HG03175 (cell line): ENCODE results near the gene RBM10.

ENCODE experiments used
- ATAC-seq: cut with Tn5 transposase; IDR thresholded peaks from one replicate; pipeline ENCODE4 v1.9.1; 2021; ENCODE audit warnings: mild to moderate bottlenecking, moderate library complexity; ENCODE audit not compliant: unreplicated experiment

RBM10 gene

DNA sequence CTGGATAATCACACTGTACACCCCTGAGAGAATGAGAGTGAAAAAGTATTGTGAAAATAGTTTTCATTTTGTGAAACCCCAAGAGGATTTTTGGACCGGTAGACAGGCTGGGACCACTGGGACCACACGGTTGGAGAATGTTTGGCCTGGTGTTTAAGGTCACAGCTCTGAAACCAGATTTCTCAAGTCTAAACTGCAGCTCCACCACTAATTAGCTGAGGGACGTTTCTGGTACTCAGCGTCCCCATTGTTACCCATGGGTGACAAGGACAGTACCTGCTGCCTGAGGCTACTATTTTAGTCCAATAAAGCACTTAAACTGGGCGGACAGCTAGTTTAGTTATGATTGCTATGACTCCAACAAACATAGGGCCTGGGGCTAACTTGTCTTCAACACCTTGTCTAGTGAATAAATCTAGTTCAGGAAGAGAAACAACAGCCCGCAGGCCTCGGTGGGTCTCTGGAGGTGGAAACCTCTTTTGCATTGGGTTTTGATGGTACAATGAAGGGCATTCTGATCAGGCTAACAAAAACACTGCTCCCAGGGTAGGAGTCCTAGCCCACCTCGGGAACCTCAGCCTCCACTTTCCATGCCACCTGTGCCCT, 87.3 kb downstream of the RBM10 start:
- ATAC-seq: no peak

DNA sequence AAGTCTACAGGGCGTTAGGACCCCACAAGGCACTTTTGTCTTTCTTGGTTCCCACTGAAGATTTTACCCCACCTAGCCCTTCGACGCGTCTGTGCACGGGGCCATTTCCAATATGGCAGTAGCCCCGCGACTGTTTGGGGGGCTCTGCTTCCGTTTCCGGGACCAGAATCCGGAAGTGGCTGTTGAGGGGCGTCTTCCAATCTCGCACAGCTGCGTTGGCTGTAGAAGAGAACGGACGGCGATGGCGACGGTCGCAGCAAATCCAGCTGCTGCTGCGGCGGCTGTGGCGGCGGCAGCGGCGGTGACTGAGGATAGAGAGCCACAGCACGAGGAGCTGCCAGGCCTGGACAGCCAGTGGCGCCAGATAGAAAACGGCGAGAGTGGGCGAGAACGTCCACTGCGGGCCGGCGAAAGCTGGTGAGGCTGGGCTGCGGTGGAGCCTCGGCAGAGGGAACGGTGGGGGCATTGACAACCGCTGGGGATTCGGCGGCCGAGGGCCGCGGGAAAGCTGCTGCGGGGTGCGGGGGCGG, 87.8 kb downstream of the RBM10 start, which contains the start of gene USP11:
USP11 (plus strand) TSS at position 207 of the 530 bp plus-strand sequence; CDS start at position 242, 35 bp downstream.
- ATAC-seq: no peak

DNA sequence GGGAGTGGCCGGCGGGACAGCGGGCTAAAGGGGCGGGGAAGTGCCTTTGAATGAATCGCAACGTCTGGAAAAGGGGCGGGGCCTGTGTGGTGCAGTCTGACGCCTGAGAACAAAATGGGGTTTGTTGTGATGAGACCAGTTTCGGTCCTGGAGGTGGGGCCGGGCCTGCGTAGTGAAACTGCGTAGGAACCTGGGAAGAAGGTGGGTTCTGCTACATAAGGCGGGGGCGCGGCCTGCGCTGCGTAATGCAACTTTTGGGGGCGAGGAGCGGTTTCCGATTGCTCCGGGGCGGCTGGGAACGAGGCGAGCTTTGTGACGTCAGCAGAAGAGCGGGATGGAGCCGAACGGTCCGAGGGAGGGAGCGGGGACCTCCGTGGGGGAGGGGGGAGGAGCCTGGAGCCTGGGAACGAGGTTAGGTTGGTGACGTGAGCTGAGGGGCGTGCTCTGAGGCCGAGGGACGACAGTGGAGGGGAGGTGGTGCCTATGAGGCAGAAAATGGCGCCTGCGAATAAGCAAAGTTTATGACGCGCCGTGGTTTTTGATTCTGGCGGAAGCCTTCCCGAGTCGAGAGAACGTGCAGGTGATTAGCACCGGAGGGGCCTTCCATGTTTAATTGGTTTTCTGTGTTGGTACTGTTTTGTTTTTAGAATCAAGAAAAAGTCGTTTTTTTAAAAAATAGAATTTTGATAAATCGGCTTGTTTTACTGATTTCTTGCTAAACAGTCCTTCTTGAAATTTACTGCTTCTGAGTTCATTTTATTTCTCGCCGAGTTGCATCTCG, 88.5 kb downstream of the RBM10 start:
- ATAC-seq: peak; percentile 86

DNA sequence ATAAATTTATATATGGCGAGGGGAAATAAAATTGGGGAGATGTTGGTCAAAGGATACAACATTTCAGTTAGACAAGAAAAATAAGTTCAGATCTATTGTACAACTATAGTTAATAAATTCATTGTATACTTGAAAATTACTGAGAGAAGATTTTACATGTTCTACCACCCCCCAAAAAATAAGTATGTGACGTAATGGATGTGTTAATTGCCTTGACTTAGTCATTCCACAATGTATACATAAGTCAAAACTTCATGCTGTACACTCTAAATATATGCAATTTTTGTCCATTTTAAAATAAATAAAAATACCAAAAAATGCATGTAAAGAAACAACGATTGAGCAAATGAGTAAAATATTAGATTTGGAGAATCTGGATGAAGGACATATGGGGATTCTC, 89.6 kb downstream of the RBM10 start:
- ATAC-seq: no peak

DNA sequence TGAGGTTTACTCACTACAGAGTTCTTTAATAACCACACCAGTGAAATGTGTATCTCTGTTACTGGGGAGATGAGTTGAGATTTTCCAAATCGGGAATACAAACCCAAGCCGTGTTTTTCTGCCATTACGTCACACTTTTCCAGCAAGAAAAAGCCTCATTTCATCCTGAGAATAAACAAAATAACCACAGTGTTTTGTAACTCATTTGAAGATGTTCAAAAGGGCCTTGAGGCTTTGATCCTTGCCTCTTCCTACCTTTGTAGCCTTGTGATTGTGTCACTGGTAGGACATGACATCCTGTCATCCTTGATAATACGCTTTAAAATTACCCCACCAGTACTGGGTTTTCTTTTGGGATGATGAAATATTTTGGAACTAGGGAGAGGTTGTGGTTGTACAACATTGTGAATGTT, 90.7 kb downstream of the RBM10 start:
- no peak for ATAC-seq
